Activated CD4-positive, alpha-beta T cell treated with anti-CD3 and anti-CD28 coated beads, Interleukin-2, amount 10 ng/mL, durations not matched to agents 7 days and 5 days (primary cell): ENCODE results near the gene TNKS1BP1. TPM values are rescaled to one million over a fixed set of nuclear protein-coding genes. Genes with fewer than 3 reads are reported as not detected.
"Not testable (repeated sequence)": the region's sequence is repeated elsewhere in the genome, so short reads cannot be mapped to it uniquely, and the experiment has no call there.

Experiments
- CTCF ChIA-PET: fragments of 350-600 bp; sonication (Branson Sonifier 250); formaldehyde crosslinking; loops from one replicate; lab custom pipeline; 2021; ENCODE audit warnings: antibody characterized with exemption; lab: Charles Lee
- POLR2A ChIA-PET: fragments of 350-600 bp; sonication (Branson Sonifier 250); formaldehyde crosslinking; loops from one replicate; lab custom pipeline; 2021; ENCODE audit warnings: antibody characterized with exemption; lab: Charles Lee
- DNase-seq: peaks from one replicate; pipeline ENCODE4 v3.0.0-alpha.2; 2020
- H3K27ac Mint-ChIP-seq: one replicate; pipeline ENCODE4 v1.8.0; 2021; ENCODE audit warnings: mild to moderate bottlenecking, moderate library complexity, mixed read lengths
- H3K27me3 Mint-ChIP-seq: one replicate; pipeline ENCODE4 v1.8.0; 2021; ENCODE audit warnings: mixed read lengths
- H3K36me3 Mint-ChIP-seq: one replicate; pipeline ENCODE4 v1.8.0; 2021; ENCODE audit warnings: low read depth, mixed read lengths
- H3K4me1 Mint-ChIP-seq: one replicate; pipeline ENCODE4 v1.8.0; 2021; ENCODE audit warnings: mixed read lengths
- H3K4me3 Mint-ChIP-seq: one replicate; pipeline ENCODE4 v1.8.0; 2021; ENCODE audit warnings: mild to moderate bottlenecking, moderate library complexity, mixed read lengths
- H3K9me3 Mint-ChIP-seq: one replicate; pipeline ENCODE4 v1.8.0; 2021; ENCODE audit warnings: mixed read lengths
- total RNA-seq, 2 experiments: library from RNA; stranded (reverse); gene quantifications; one replicate each; pipeline ENCODE4 v1.2.3, GENCODE V29; 2021

Gene TNKS1BP1
- total RNA-seq, 2 experiments from 2014 or later: 8.9 to 10.4 TPM

GRCh38 chr11:57361420-57361819 is 36.7 kb upstream of the TNKS1BP1 start:
- POLR2A ChIA-PET, H3K4me1 Mint-ChIP-seq, H3K27ac Mint-ChIP-seq, DNase-seq, H3K9me3 Mint-ChIP-seq, H3K27me3 Mint-ChIP-seq, H3K36me3 Mint-ChIP-seq, H3K4me3 Mint-ChIP-seq: not testable (repeated sequence)
- CTCF ChIA-PET: interaction anchor here (0.9 kb wide), 1 partner anchor 132 kb away, joined by 3 read pairs; no protein-coding TSS in a partner anchor

DNA sequence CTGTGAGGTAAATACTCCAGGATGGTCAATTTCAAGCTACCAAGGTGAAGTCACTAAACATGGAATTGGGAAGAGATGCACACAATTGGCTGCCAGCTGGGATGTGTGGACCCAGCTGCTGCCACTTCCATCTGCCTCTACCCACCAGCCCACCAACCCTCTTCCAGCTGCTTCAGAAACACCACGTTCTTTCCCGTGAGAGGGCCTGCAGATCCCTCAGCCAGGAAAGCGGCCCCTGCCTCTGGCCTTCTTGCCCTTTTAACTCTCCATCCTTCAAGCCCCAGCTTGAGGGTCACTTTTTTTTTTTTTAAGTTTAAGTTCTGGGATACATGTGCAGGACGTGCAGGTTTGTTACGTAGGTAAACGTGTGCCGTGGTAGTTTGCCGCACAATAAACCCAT is 36.2 kb upstream of the TNKS1BP1 start:
- H3K27ac Mint-ChIP-seq: no peak overlapping the region
- H3K36me3 Mint-ChIP-seq: no peaks in the 10 kb centered on the region
- no peak for DNase-seq
- ChIA-PET POLR2A (no interaction called here), CTCF (interaction anchor here (0.6 to 1.3 kb wide), 3 partner anchors 81 to 132 kb away, joined by 3 to 8 read pairs (median 3); no protein-coding TSS in a partner anchor)
- H3K9me3 Mint-ChIP-seq: no peaks in the 10 kb centered on the region
- peaks cover 8% of the 10 kb centered on the region for H3K27me3 Mint-ChIP-seq
- peaks cover 4% of the 10 kb centered on the region for H3K4me1 Mint-ChIP-seq
- H3K4me3 Mint-ChIP-seq: no peak overlapping the region

GRCh38 chr11:57359896-57360690 is 35.3 kb upstream of the TNKS1BP1 start:
- Mint-ChIP-seq H3K27ac (no peak overlapping the region), H3K9me3 (no peaks in the 10 kb centered on the region), H3K36me3 (no peaks in the 10 kb centered on the region), H3K4me3 (no peak overlapping the region), H3K27me3 (peaks cover 9% of the 10 kb centered on the region), H3K4me1 (peaks cover 4% of the 10 kb centered on the region)
- POLR2A ChIA-PET: no interaction called here
- DNase-seq: no peak
- CTCF ChIA-PET: interaction anchor here (0.9 to 1.4 kb wide), 3 partner anchors 14 to 133 kb away, joined by 3 to 8 read pairs (median 4); no protein-coding TSS in a partner anchor

DNA sequence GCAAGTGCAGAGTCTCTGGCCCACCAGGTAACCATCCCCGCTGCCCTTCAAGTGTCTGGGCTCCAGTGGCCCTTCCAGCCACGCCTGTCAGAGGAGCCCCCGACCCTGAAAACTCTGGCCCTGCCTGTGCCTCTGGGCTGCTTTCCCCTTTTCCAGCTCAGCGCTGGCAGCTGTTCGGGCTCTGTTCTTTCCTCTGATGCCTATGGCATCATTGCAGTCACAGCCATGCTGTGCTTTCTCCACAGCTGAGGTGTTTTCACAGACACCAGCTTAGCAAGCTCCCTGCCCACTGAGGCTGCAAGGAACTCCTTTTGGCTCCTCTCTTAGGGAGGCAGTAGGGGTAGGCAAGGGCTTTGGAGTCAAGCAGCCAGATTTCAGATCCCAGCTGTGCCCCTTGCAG is 34.6 kb upstream of the TNKS1BP1 start:
- no peak for DNase-seq
- H3K27me3 Mint-ChIP-seq: peaks cover 10% of the 10 kb centered on the region
- no peak overlapping the region for H3K27ac Mint-ChIP-seq
- ChIA-PET POLR2A (no interaction called here), CTCF (interaction anchor here (1.3 to 1.4 kb wide), 2 partner anchors 13 to 98 kb away, joined by 4 to 8 read pairs; no protein-coding TSS in a partner anchor)
- no peak overlapping the region for H3K4me3 Mint-ChIP-seq
- no peaks in the 10 kb centered on the region for H3K36me3 Mint-ChIP-seq
- H3K9me3 Mint-ChIP-seq: no peaks in the 10 kb centered on the region
- H3K4me1 Mint-ChIP-seq: peaks cover 4% of the 10 kb centered on the region

GRCh38 chr11:57358991-57359390 is 34.2 kb upstream of the TNKS1BP1 start:
- Mint-ChIP-seq H3K4me3 (no peak overlapping the region), H3K9me3 (no peaks in the 10 kb centered on the region), H3K27me3 (peaks cover 11% of the 10 kb centered on the region), H3K36me3 (no peaks in the 10 kb centered on the region), H3K4me1 (peaks cover 4% of the 10 kb centered on the region), H3K27ac (no peak overlapping the region)
- CTCF ChIA-PET: interaction anchor here (1.4 kb wide), 1 partner anchor 13 kb away, joined by 4 read pairs; no protein-coding TSS in a partner anchor
- DNase-seq: no peak
- POLR2A ChIA-PET: no interaction called here

- no peak overlapping the region for H3K4me3 Mint-ChIP-seq
- no peak for DNase-seq
- H3K36me3 Mint-ChIP-seq: no peaks in the 10 kb centered on the region
- H3K27ac Mint-ChIP-seq: no peak overlapping the region
- peaks cover 4% of the 10 kb centered on the region for H3K4me1 Mint-ChIP-seq
- peaks cover 11% of the 10 kb centered on the region for H3K27me3 Mint-ChIP-seq
- POLR2A ChIA-PET: no interaction called here
- H3K9me3 Mint-ChIP-seq: no peaks in the 10 kb centered on the region
- CTCF ChIA-PET: no interaction called here
Measured at GRCh38 chr11:57358543-57358961, 33.8 kb upstream of the TNKS1BP1 start.

GRCh38 chr11:57357856-57358255 is 33.1 kb upstream of the TNKS1BP1 start:
- Mint-ChIP-seq H3K27ac (no peak overlapping the region), H3K4me3 (no peak overlapping the region), H3K4me1 (peaks cover 4% of the 10 kb centered on the region), H3K9me3 (no peaks in the 10 kb centered on the region), H3K36me3 (no peaks in the 10 kb centered on the region), H3K27me3 (peaks cover 16% of the 10 kb centered on the region)
- DNase-seq: no peak
- ChIA-PET POLR2A (no interaction called here), CTCF (no interaction called here)

- ChIA-PET POLR2A (no interaction called here), CTCF (no interaction called here)
- H3K4me1 Mint-ChIP-seq: peaks cover 4% of the 10 kb centered on the region
- no peak overlapping the region for H3K4me3 Mint-ChIP-seq
- H3K36me3 Mint-ChIP-seq: no peaks in the 10 kb centered on the region
- no peak for DNase-seq
- no peaks in the 10 kb centered on the region for H3K9me3 Mint-ChIP-seq
- no peak overlapping the region for H3K27ac Mint-ChIP-seq
- H3K27me3 Mint-ChIP-seq: peaks cover 16% of the 10 kb centered on the region
Measured at GRCh38 chr11:57357310-57357709, 32.6 kb upstream of the TNKS1BP1 start.

- ChIA-PET CTCF (interaction anchor here (1.1 to 1.2 kb wide), 2 partner anchors 43 to 102 kb away, joined by 3 read pairs; no protein-coding TSS in a partner anchor), POLR2A (no interaction called here)
- DNase-seq: no peak
- Mint-ChIP-seq H3K27ac (no peak overlapping the region), H3K27me3 (peaks cover 16% of the 10 kb centered on the region), H3K36me3 (no peaks in the 10 kb centered on the region), H3K4me3 (no peak overlapping the region), H3K4me1 (peaks cover 4% of the 10 kb centered on the region), H3K9me3 (peaks cover 4% of the 10 kb centered on the region)
Measured at GRCh38 chr11:57356268-57356667, 31.5 kb upstream of the TNKS1BP1 start.

GRCh38 chr11:57354699-57355098 is 29.9 kb upstream of the TNKS1BP1 start:
- H3K36me3 Mint-ChIP-seq: no peaks in the 10 kb centered on the region
- ChIA-PET CTCF (no interaction called here), POLR2A (no interaction called here)
- no peak overlapping the region for H3K27ac Mint-ChIP-seq
- no peak overlapping the region for H3K4me3 Mint-ChIP-seq
- peaks cover 6% of the 10 kb centered on the region for H3K4me1 Mint-ChIP-seq
- no peak for DNase-seq
- H3K9me3 Mint-ChIP-seq: peaks cover 5% of the 10 kb centered on the region
- peaks cover 16% of the 10 kb centered on the region for H3K27me3 Mint-ChIP-seq

DNA sequence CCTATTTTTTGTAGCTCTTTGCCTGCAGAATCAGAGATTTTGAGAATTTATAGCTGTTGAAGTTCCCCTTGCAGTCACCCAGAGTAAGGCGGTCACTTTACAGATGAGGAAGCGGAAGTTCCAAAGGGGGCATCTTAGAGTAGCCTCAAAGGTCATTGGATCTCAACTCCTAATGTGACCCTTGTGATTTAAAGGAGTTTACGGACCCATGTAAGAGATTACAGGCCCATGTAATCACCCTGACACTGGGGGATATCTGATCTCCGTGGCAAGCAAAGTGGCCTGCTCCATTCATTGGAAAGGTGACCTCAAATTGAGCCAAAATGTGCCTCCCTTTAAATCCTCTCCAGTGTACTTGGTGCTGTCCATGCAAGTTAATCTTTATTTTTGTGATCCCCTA is 29.1 kb upstream of the TNKS1BP1 start:
- Mint-ChIP-seq H3K4me1 (peaks cover 6% of the 10 kb centered on the region), H3K36me3 (no peaks in the 10 kb centered on the region), H3K4me3 (no peak overlapping the region), H3K27me3 (peaks cover 16% of the 10 kb centered on the region), H3K27ac (no peak overlapping the region), H3K9me3 (peaks cover 5% of the 10 kb centered on the region)
- ChIA-PET CTCF (no interaction called here), POLR2A (no interaction called here)
- no peak for DNase-seq

GRCh38 chr11:57353446-57353845 is 28.7 kb upstream of the TNKS1BP1 start:
- peaks cover 16% of the 10 kb centered on the region for H3K27me3 Mint-ChIP-seq
- H3K4me3 Mint-ChIP-seq: no peak overlapping the region
- no peaks in the 10 kb centered on the region for H3K36me3 Mint-ChIP-seq
- CTCF ChIA-PET: interaction anchor here (1.1 kb wide), 1 partner anchor 13 kb away, joined by 3 read pairs; no protein-coding TSS in a partner anchor
- peaks cover 6% of the 10 kb centered on the region for H3K4me1 Mint-ChIP-seq
- DNase-seq: no peak
- POLR2A ChIA-PET: no interaction called here
- peaks cover 5% of the 10 kb centered on the region for H3K9me3 Mint-ChIP-seq
- no peak overlapping the region for H3K27ac Mint-ChIP-seq

DNA sequence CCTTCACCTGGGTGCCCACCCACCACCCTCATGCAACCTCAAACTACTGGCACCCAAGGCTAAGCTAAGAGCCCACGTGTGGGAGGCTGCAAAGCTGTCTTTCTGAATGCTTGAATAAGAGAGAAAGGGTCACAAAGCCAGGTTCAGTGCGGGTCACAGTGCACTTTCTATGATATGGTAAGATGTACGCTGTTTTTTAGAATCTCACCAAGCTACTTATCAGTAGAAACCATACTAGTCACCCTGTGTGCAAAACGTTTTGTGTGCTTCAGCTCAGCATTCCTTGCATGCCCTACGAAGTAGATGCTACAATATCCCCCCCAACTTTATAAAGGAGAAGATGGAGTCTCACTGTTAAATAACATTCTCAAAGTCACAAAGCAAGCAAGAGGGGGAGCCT is 28.3 kb upstream of the TNKS1BP1 start:
- Mint-ChIP-seq H3K4me1 (peaks cover 6% of the 10 kb centered on the region), H3K9me3 (peaks cover 5% of the 10 kb centered on the region), H3K36me3 (no peaks in the 10 kb centered on the region), H3K27ac (no peak overlapping the region), H3K27me3 (peaks cover 16% of the 10 kb centered on the region), H3K4me3 (no peak overlapping the region)
- ChIA-PET CTCF (interaction anchor here (1.1 kb wide), 1 partner anchor 13 kb away, joined by 3 read pairs; no protein-coding TSS in a partner anchor), POLR2A (no interaction called here)
- DNase-seq: no peak
